HCT116 (cell line): Measurements from ENCODE around the gene KLK12. TPM values are rescaled to one million over a fixed set of nuclear protein-coding genes. Genes with fewer than 3 reads are reported as not detected.
A peak's percentile ranks its signal among the peaks of the same experiment; 100 is the strongest.

Experiments
- ATAC-seq: fragments of 200-7000 bp; cut with Tn5 transposase; 2 replicates; pipeline ENCODE4 v1.9.1; 2020; ENCODE audit warnings: mild to moderate bottlenecking, moderate library complexity
- BruUV-seq: library from RNA; stranded (reverse); fragments of 400-500 nt; replicated peaks from 2 replicates; lab custom pipeline; 2021; lab: Mats Ljungman, UMichigan
- CTCF ChIA-PET: fragments of 300-600 bp; sonication (Branson Sonifier 250); formaldehyde crosslinking; loops from one replicate; lab custom pipeline; 2021; ENCODE audit warnings: antibody characterized with exemption; lab: Charles Lee
- POLR2A ChIA-PET: fragments of 300-600, 350-600 bp; sonication (Branson Sonifier 250); formaldehyde crosslinking; loops from one replicate; lab custom pipeline; 2021; ENCODE audit warnings: antibody characterized with exemption; lab: Charles Lee
- RAD21 ChIA-PET, 2 experiments: fragments of 300-600 bp; sonication (Branson Sonifier 250); formaldehyde crosslinking; loops; one replicate each; lab custom pipeline; 2023; ENCODE audit warnings: low total read pairs in 2 of 2; ENCODE audit not compliant: uncharacterized antibody in 2 of 2, unreplicated experiment in 2 of 2, low non-redundant PET in 1 of 2; lab: Charles Lee
- DNase-seq: peaks from one replicate; pipeline ENCODE4 v3.0.0-alpha.2; 2010; ENCODE audit warnings: low read depth, low spot score
- H2AFZ ChIP-seq: fragments of 200-600 bp; shearing (Covaris generic), sonication (generic); 2 replicates; pipeline ENCODE4 v1.6.1; 2017; ENCODE audit warnings: low read depth, mixed run types, mixed read lengths, antibody characterized with exemption, low read length; ENCODE audit not compliant: poor library complexity, severe bottlenecking
- H3K27ac ChIP-seq: 2 replicates; pipeline ENCODE4 v1.5.1; 2012; ENCODE audit warnings: low read depth, low read length
- H3K27me3 ChIP-seq: fragments of 200-600 bp; sonication (generic); 2 replicates; pipeline ENCODE4 v1.6.1; 2016; ENCODE audit warnings: mixed run types, low read length, mixed read lengths; ENCODE audit not compliant: insufficient read depth
- H3K36me3 ChIP-seq, 2 experiments: fragments of 200-500 bp in 1 of 2; fragments of 200-600 bp in 1 of 2; sonication (Bioruptor generic) in 1 of 2; sonication (generic) in 1 of 2; 2 replicates each; pipeline versions ENCODE4 v1.5.1 to v1.6.1; 2014 to 2016; ENCODE audit warnings: low read length in 2 of 2, inconsistent platforms in 1 of 2, mixed read lengths in 1 of 2, mixed run types in 1 of 2; ENCODE audit not compliant: insufficient read depth in 2 of 2, control insufficient read depth in 1 of 2
- H3K4me1 ChIP-seq, 2 experiments: fragments of 200-600 bp in 1 of 2; sonication (generic) in 1 of 2; 2 replicates each; pipeline versions ENCODE4 v1.5.1 to v1.6.1; 2012 to 2017; ENCODE audit warnings: low read length in 2 of 2, inconsistent platforms in 1 of 2, mild to moderate bottlenecking in 1 of 2, mixed read lengths in 1 of 2, mixed run types in 1 of 2, moderate library complexity in 1 of 2; ENCODE audit not compliant: insufficient read depth in 2 of 2, control insufficient read depth in 1 of 2
- H3K4me2 ChIP-seq: fragments of 200-600 bp; sonication (generic); 2 replicates; pipeline ENCODE4 v1.6.1; 2017; ENCODE audit warnings: mixed run types, low read length, mixed read lengths
- H3K4me3 ChIP-seq, 2 experiments: fragments of 200-600 bp in 1 of 2; sonication (generic) in 1 of 2; replicated peaks in 1 of 2; 2 replicates each; pipeline ENCODE4 v1.5.1; 2011 to 2016; ENCODE audit warnings: low read length in 2 of 2, control low read depth in 1 of 2, low read depth in 1 of 2, mild to moderate bottlenecking in 1 of 2, mixed read lengths in 1 of 2, mixed run types in 1 of 2
- H3K79me2 ChIP-seq: fragments of 200-600 bp; sonication (generic); 2 replicates; pipeline ENCODE4 v1.6.1; 2017; ENCODE audit warnings: mild to moderate bottlenecking, mixed run types, low read length, moderate library complexity, mixed read lengths; ENCODE audit not compliant: insufficient read depth
- H3K9ac ChIP-seq: fragments of 200-600 bp; sonication (generic); 2 replicates; pipeline ENCODE4 v1.6.1; 2016; ENCODE audit warnings: low read length, mixed read lengths
- H3K9me2 ChIP-seq: fragments of 200-600 bp; sonication (generic), shearing (Covaris generic); 2 replicates; pipeline ENCODE4 v1.6.1; 2017; ENCODE audit warnings: mixed run types, mild to moderate bottlenecking, moderate library complexity; ENCODE audit not compliant: insufficient read depth
- H3K9me3 ChIP-seq, 2 experiments: fragments of 200-500 bp in 1 of 2; fragments of 200-600 bp in 1 of 2; sonication (Bioruptor generic) in 1 of 2; sonication (generic) in 1 of 2; 2 replicates each; pipeline ENCODE4 v1.6.1; 2014 to 2017; ENCODE audit warnings: low read length in 2 of 2, mixed read lengths in 2 of 2, inconsistent platforms in 1 of 2, low read depth in 1 of 2, mild to moderate bottlenecking in 1 of 2, mixed run types in 1 of 2, moderate library complexity in 1 of 2; ENCODE audit not compliant: control insufficient read depth in 1 of 2, insufficient read depth in 1 of 2
- H4K20me1 ChIP-seq: fragments of 200-600 bp; sonication (generic), shearing (Covaris generic); 2 replicates; pipeline ENCODE4 v1.6.1; 2017; ENCODE audit warnings: mixed run types, mild to moderate bottlenecking, moderate library complexity; ENCODE audit not compliant: insufficient read depth
- EGR1 ChIP-seq: IDR thresholded peaks from 2 replicates; pipeline ENCODE4 v1.6.1; 2012; ENCODE audit warnings: low read depth
- EZH2 ChIP-seq: fragments of 200-600 bp; sonication (generic); IDR thresholded peaks from 2 replicates; pipeline ENCODE4 v1.6.1; 2017; ENCODE audit warnings: antibody characterized with exemption, mixed run types
- POLR2AphosphoS5 ChIP-seq: IDR thresholded peaks from 2 replicates; pipeline ENCODE4 v1.6.1; 2011; ENCODE audit warnings: mild to moderate bottlenecking, low read depth, low read length, moderate library complexity
- RAD21 ChIP-seq: IDR thresholded peaks from 2 replicates; pipeline ENCODE4 v1.6.1; 2012; ENCODE audit warnings: low read depth, mild to moderate bottlenecking
- SP1 ChIP-seq: IDR thresholded peaks from 2 replicates; pipeline ENCODE4 v1.6.1; 2012; ENCODE audit warnings: low read depth
- YY1 ChIP-seq: IDR thresholded peaks from 2 replicates; pipeline ENCODE4 v1.6.1; 2011; ENCODE audit warnings: low read length, low read depth, moderate library complexity, mild to moderate bottlenecking; ENCODE audit not compliant: insufficient replicate concordance; ENCODE audit errors: extremely low read depth
- ZBTB33 ChIP-seq: IDR thresholded peaks from 2 replicates; pipeline ENCODE4 v1.6.1; 2011; ENCODE audit warnings: mild to moderate bottlenecking, low read length, moderate library complexity; ENCODE audit not compliant: insufficient replicate concordance; ENCODE audit errors: extremely low read depth
- ZFX ChIP-seq: fragments of 450-650 bp; IDR thresholded peaks from 2 replicates; pipeline ENCODE4 v1.6.1; 2017
- intact Hi-C: fragments of 100-400 bp; cut with micrococcal nuclease; formaldehyde crosslinking; loops from 2 replicates; pipeline ENCODE4 v1.10.0; 2022
- total RNA-seq: library from RNA; stranded (reverse); gene quantifications from one replicate; pipeline ENCODE4 v1.2.1, GENCODE V29; 2021; ENCODE audit not compliant: unreplicated experiment

Gene KLK12
- total RNA-seq, 1 experiment from 2014 or later, result not detected

- intact Hi-C loops, result no loop called here
- RAD21 ChIA-PET, result interaction anchor here in 1 of 2 experiments (0.6 kb wide), 1 partner anchor 34 kb away, joined by 4 read pairs; no protein-coding TSS in a partner anchor
- Histone ChIP-seq H3K9me3 (no peaks in the 10 kb centered on the region), H4K20me1 (no peaks in the 10 kb centered on the region), H2AFZ (peak within 1 kb of the TSS; percentile 83), H3K9ac (peak within 1 kb of the TSS; percentile 37), H3K27ac (peak within 1 kb of the TSS; percentile 43; the same call in 1 of the 2 replicates), H3K4me3 (peak within 1 kb of the TSS; percentile 41 to 47), H3K27me3 (no peaks in the 10 kb centered on the region), H3K79me2 (no peaks in the 10 kb centered on the region), H3K36me3 (no peaks in the 10 kb centered on the region), H3K4me2 (peak within 1 kb of the TSS; percentile 74), H3K4me1 (peaks cover 9 to 28% of the 10 kb centered on the region in 2 experiments), H3K9me2 (no peaks in the 10 kb centered on the region)
- peak; percentile 71 for TF ChIP-seq YY1
- TF ChIP-seq EGR1, result peak; percentile 97
- peak; percentile 41 for TF ChIP-seq POLR2AphosphoS5
- TF ChIP-seq ZBTB33, result no peak
- peak; percentile 45; the same call in 1 of the 2 replicates for TF ChIP-seq SP1
- no peak for TF ChIP-seq EZH2
- TF ChIP-seq ZFX, result no peak
- TF ChIP-seq RAD21, result no peak
- peak; percentile 91 for ATAC-seq
- POLR2A ChIA-PET, result interaction anchor here (0.8 kb wide), 1 partner anchor 48 kb away, joined by 3 read pairs; no protein-coding TSS in a partner anchor
- CTCF ChIA-PET, result interaction anchor here (0.8 to 1.0 kb wide), 2 partner anchors 43 to 48 kb away, joined by 4 to 7 read pairs; no protein-coding TSS in a partner anchor
- TSS peak; percentile 91 for BruUV-seq
- DNase-seq, result peak; percentile 7
These were observed 29.9 kb upstream of the KLK12 start, which contains the start of gene KLK13 for GRCh38 chr19:51064534-51065220. KLK13 (minus strand) TSS chr19:51065092; CDS start chr19:51065067, 25 bp downstream.
